Measurements from ENCODE around the gene LOXL4.

LOXL4 gene

DNA sequence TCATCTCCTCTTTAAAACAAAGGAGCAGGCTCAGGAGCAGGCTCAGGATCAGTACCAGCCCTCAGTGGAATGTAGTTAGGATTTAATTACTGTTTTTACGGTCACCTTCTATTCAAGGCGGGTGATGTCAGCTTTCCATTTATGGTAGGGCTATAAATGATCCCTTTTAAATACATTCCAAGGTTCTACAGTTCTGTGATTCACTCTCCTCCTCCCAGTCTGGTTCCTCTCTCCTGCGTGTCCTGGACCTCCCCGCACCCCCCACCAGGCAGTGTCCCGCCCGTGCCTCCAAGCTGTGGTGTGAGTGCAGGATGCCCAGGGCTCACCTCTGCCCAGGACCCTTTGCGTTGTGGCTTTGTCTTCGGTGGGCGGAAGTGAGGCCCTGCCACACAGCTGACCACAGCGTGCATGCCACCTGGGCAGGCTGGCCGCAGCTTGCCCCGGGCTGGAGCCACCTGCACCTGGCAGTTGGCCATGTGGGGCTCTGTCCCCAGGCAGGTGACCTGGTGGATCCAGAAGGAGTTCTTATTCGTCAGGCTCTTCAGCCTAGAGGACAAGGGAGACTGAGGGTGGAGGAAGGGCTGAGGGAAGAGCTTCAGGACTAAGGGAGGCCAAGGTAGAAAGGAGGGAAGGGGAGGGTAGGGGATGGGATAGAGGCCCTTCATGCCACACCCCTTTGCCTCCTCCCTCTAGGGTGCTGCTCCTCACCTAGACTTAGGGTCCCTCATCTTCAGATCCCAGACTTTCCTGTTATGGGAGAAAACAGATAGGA lies 9.1 kb downstream of the LOXL4 start:
- TF ChIP-seq CTCF (IDR thresholded peaks at IDR 0.05; ENCODE audit: insufficient read depth, missing control alignments) = no peak
- FAIRE-seq (no peak), DNase-seq (ENCODE audit: insufficient read length, low spot score) (no peak)

- no peak for TF ChIP-seq CTCF (IDR thresholded peaks at IDR 0.05; ENCODE audit: insufficient read depth, missing control alignments)
- DNase-seq (ENCODE audit: insufficient read length, low spot score) (no peak), FAIRE-seq (no peak)
Measured at GRCh38 chr10:98257961-98258360, 10.0 kb downstream of the LOXL4 start.

- FAIRE-seq (no peak), DNase-seq (ENCODE audit: insufficient read length, low spot score) (no peak)
- TF ChIP-seq CTCF (IDR thresholded peaks at IDR 0.05; ENCODE audit: insufficient read depth, missing control alignments) = no peak
Measured at GRCh38 chr10:98257198-98257597, 10.8 kb downstream of the LOXL4 start.

- no peak for DNase-seq (ENCODE audit: insufficient read length, low spot score)
- TF ChIP-seq CTCF (IDR thresholded peaks at IDR 0.05; ENCODE audit: insufficient read depth, missing control alignments) = no peak
- FAIRE-seq = no peak
Measured at GRCh38 chr10:98256692-98257091, 11.3 kb downstream of the LOXL4 start.

- FAIRE-seq (no peak), DNase-seq (ENCODE audit: insufficient read length, low spot score) (no peak)
- TF ChIP-seq CTCF (IDR thresholded peaks at IDR 0.05; ENCODE audit: insufficient read depth, missing control alignments) = no peak
Measured at GRCh38 chr10:98255146-98255877, 12.7 kb downstream of the LOXL4 start.

- DNase-seq (ENCODE audit: insufficient read length, low spot score) (no peak), FAIRE-seq (no peak)
- TF ChIP-seq CTCF (IDR thresholded peaks at IDR 0.05; ENCODE audit: insufficient read depth, missing control alignments) = no peak
Measured at GRCh38 chr10:98254234-98254974, 13.6 kb downstream of the LOXL4 start.

Measured in D721Med (cell line).